Sigmoid colon (tissue), 4 donors: Measurements from ENCODE around the gene GPD2.

Experiments used
- CTCF ChIP-seq, 4 experiments: fragments of 450-650 bp in 3 of 4; fragments of 200-600 bp in 1 of 4; IDR thresholded peaks; one replicate each; pipeline ENCODE4 v1.5.1; 2016 to 2019; ENCODE audit warnings: antibody characterized with exemption in 4 of 4, mild to moderate bottlenecking in 3 of 4, moderate library complexity in 2 of 4
- POLR2A ChIP-seq, 2 donors: fragments of 450-650 bp; IDR thresholded peaks; one replicate each; pipeline ENCODE4 v1.6.1; 2016; ENCODE audit warnings: antibody characterized with exemption in 2 of 2, mild to moderate bottlenecking in 2 of 2, moderate library complexity in 2 of 2
- POLR2AphosphoS5 ChIP-seq, 4 donors: sonication (generic); formaldehyde crosslinking; IDR thresholded peaks; one replicate each; pipeline ENCODE4 v1.6.1; 2017; ENCODE audit warnings: antibody characterized with exemption in 4 of 4

GRCh38 chr2:156580501-156580900 lies 144.3 kb downstream of the GPD2 start:
- TF ChIP-seq CTCF (IDR thresholded peaks at IDR 0.05) (no peak), POLR2A (IDR thresholded peaks at IDR 0.05) (no peak), POLR2AphosphoS5 (IDR thresholded peaks at IDR 0.05) (no peak)
